B cell (primary cell): Measurements from ENCODE around the gene USH1C. TPM values are rescaled to one million over a fixed set of nuclear protein-coding genes. Genes with fewer than 3 reads are reported as not detected.

Experiments used
- ATAC-seq: fragments of 200-7000 bp; cut with Tn5 transposase; one replicate; pipeline ENCODE4 v1.10.0; 2021; ENCODE audit warnings: low read depth, mild to moderate bottlenecking, moderate number of reproducible peaks, moderate library complexity
- CTCF ChIA-PET: fragments of 350-600 bp; sonication (Branson Sonifier 250); formaldehyde crosslinking; loops from one replicate; lab custom pipeline; 2021; ENCODE audit warnings: antibody characterized with exemption, inconsistent platforms; lab: Charles Lee
- POLR2A ChIA-PET: fragments of 350-600 bp; sonication (Branson Sonifier 250); formaldehyde crosslinking; loops from one replicate; lab custom pipeline; 2021; ENCODE audit warnings: antibody characterized with exemption; lab: Charles Lee
- DNase-seq: peaks from one replicate; pipeline ENCODE4 v3.0.0; 2013
- H2AFZ ChIP-seq: 2 replicates; pipeline ENCODE4 v1.6.1; 2012; ENCODE audit warnings: mild to moderate bottlenecking, low read depth, low read length; ENCODE audit not compliant: insufficient read depth, poor library complexity, severe bottlenecking
- H3K27ac ChIP-seq, 2 donors: 1 replicate in 1 of 2; 2 replicates in 1 of 2; pipeline ENCODE4 v1.5.1; 2012 to 2013; ENCODE audit warnings: low read length in 2 of 2, mild to moderate bottlenecking in 2 of 2, moderate library complexity in 1 of 2
- H3K27me3 ChIP-seq, 4 experiments: fragments of 200-600 bp in 1 of 4; sonication (generic) in 1 of 4; replicated peaks in 1 of 4; 1 replicate in 2 of 4; 2 replicates in 2 of 4; pipeline versions ENCODE4 v1.6.1 to v1.7.0; 2013 to 2016; ENCODE audit warnings: low read length in 3 of 4, mild to moderate bottlenecking in 2 of 4, mixed read lengths in 1 of 4, moderate library complexity in 1 of 4; ENCODE audit not compliant: insufficient read depth in 4 of 4, control insufficient read depth in 3 of 4; ENCODE audit errors: control extremely low read depth in 1 of 4
- H3K36me3 ChIP-seq, 2 experiments: replicated peaks in 1 of 2; 1 replicate in 1 of 2; 2 replicates in 1 of 2; pipeline versions ENCODE4 v1.6.1 to v1.7.1; 2013; ENCODE audit warnings: low read length in 1 of 2; ENCODE audit not compliant: insufficient read depth in 2 of 2, control insufficient read depth in 1 of 2; ENCODE audit errors: control extremely low read depth in 1 of 2, extremely low read depth in 1 of 2
- H3K4me1 ChIP-seq, 2 donors: fragments of 200-600 bp in 1 of 2; sonication (generic) in 1 of 2; 1 replicate in 1 of 2; 2 replicates in 1 of 2; pipeline versions ENCODE4 v1.5.1 to v1.6.1; 2013 to 2017; ENCODE audit warnings: low read length in 2 of 2; ENCODE audit not compliant: control insufficient read depth in 2 of 2, insufficient read depth in 2 of 2
- H3K4me2 ChIP-seq: replicated peaks from 2 replicates; pipeline ENCODE3; 2012; ENCODE audit warnings: mild to moderate bottlenecking, low read depth, low read length; ENCODE audit not compliant: poor library complexity, severe bottlenecking
- H3K4me3 ChIP-seq, 5 experiments: fragments of 200-600 bp in 1 of 5; sonication (generic) in 1 of 5; 1 replicate in 3 of 5; 2 replicates in 2 of 5; pipeline versions ENCODE4 v1.5.1 to v1.7.0; 2011 to 2016; ENCODE audit warnings: low read length in 4 of 5, mild to moderate bottlenecking in 4 of 5, low read depth in 2 of 5, control low read depth in 1 of 5, moderate library complexity in 1 of 5; ENCODE audit not compliant: insufficient read depth in 1 of 5; ENCODE audit errors: control extremely low read depth in 1 of 5, extremely low read depth in 1 of 5
- H3K79me2 ChIP-seq: fragments of 200-600 bp; sonication (generic); one replicate; pipeline ENCODE4 v1.6.0; 2016; ENCODE audit warnings: low read length; ENCODE audit not compliant: control insufficient read depth, insufficient read depth
- H3K9ac ChIP-seq: fragments of 200-600 bp; sonication (generic); 2 replicates; pipeline ENCODE4 v1.6.1; 2017; ENCODE audit warnings: mild to moderate bottlenecking, low read length, moderate library complexity
- H3K9me3 ChIP-seq, 3 donors: one replicate each; pipeline versions ENCODE4 v1.6.1 to v1.7.1; 2013; ENCODE audit warnings: low read length in 2 of 3; ENCODE audit not compliant: control insufficient read depth in 2 of 3, insufficient read depth in 1 of 3; ENCODE audit errors: control extremely low read depth in 1 of 3
- H4K20me1 ChIP-seq: 2 replicates; pipeline ENCODE4 v1.6.0; 2012; ENCODE audit warnings: mild to moderate bottlenecking, low read length; ENCODE audit not compliant: insufficient read depth, control insufficient read depth, poor library complexity, severe bottlenecking
- H3K27ac Mint-ChIP-seq: one replicate; pipeline ENCODE4 v1.8.0; 2021; ENCODE audit warnings: mixed read lengths
- H3K27me3 Mint-ChIP-seq: one replicate; pipeline ENCODE4 v1.8.0; 2021; ENCODE audit warnings: mixed read lengths
- H3K4me1 Mint-ChIP-seq: one replicate; pipeline ENCODE4 v1.8.0; 2021; ENCODE audit warnings: mixed read lengths
- H3K4me3 Mint-ChIP-seq: one replicate; pipeline ENCODE4 v1.8.0; 2021; ENCODE audit warnings: mixed read lengths
- H3K9me3 Mint-ChIP-seq: one replicate; pipeline ENCODE4 v1.8.0; 2022; ENCODE audit warnings: mixed read lengths; ENCODE audit not compliant: insufficient read depth
- CTCF ChIP-seq: fragments of 200-600 bp; IDR thresholded peaks from one replicate; pipeline ENCODE4 v1.8.0; 2022; ENCODE audit warnings: antibody characterized with exemption, mild to moderate bottlenecking
- EZH2 ChIP-seq: IDR thresholded peaks from 2 replicates; pipeline ENCODE4 v1.6.1; 2012; ENCODE audit warnings: borderline replicate concordance, low read depth, mild to moderate bottlenecking, moderate library complexity, low read length; ENCODE audit not compliant: insufficient read depth, poor library complexity, severe bottlenecking
- WGBS: methylation state at CpG from one replicate; pipeline ENCODE4 v1.1.5; 2013; ENCODE audit warnings: missing lambda C conversion rate; ENCODE audit not compliant: insufficient coverage; 5-methylcytosine and 5-hydroxymethylcytosine counted together
- intact Hi-C: fragments of 100-400 bp; cut with micrococcal nuclease; formaldehyde crosslinking; loops from one replicate; pipeline ENCODE4 v1.10.0; 2022
- polyA plus RNA-seq: library from polyadenylated mRNA; depleted of rRNA; stranded (reverse); fragments of >200 nt; gene quantifications from 2 replicates; pipeline ENCODE4 v1.2.3, GENCODE V29; 2012
- total RNA-seq, 2 donors: library from RNA; stranded (reverse); fragments of 120-200 nt in 1 of 2; gene quantifications; 1 replicate in 1 of 2; 2 replicates in 1 of 2; pipeline versions ENCODE4 v1.2.3 to v1.2.4, GENCODE V29; 2013 to 2022

Gene USH1C
- total and polyA plus RNA-seq, 2 donors (not counting 1 experiment from before 2014, with no cell fraction given), result not detected

- Histone ChIP-seq H3K4me1 (no peaks in the 10 kb centered on the region), H2AFZ (no peak overlapping the region), H3K36me3 (no peaks in the 10 kb centered on the region), H3K27ac (no peak overlapping the region), H3K9me3 (no peaks in the 10 kb centered on the region), H3K4me3 (no peak overlapping the region), H3K4me2 (no peak overlapping the region), H3K9ac (no peak overlapping the region), H3K27me3 (peaks cover 0 to 10% (median 3%) of the 10 kb centered on the region in 4 experiments), H4K20me1 (no peaks in the 10 kb centered on the region), H3K79me2 (no peaks in the 10 kb centered on the region)
- Mint-ChIP-seq H3K4me1 (no peaks in the 10 kb centered on the region), H3K9me3 (peaks cover 4% of the 10 kb centered on the region), H3K27ac (no peak overlapping the region), H3K27me3 (peaks cover 29% of the 10 kb centered on the region), H3K4me3 (no peak overlapping the region)
- DNase-seq (no peak), ATAC-seq (no peak)
- ChIA-PET CTCF (no interaction called here), POLR2A (no interaction called here)
- WGBS, result 83% methylated on average over 1 of the region's 2 CpGs
- TF ChIP-seq EZH2 (no peak), CTCF (no peak)
- intact Hi-C loops, result no loop called here
Observed at GRCh38 chr11:17483505-17483904, 60.7 kb downstream of the USH1C start.

- no peak overlapping the region for H3K9ac ChIP-seq
- CTCF ChIA-PET, result no interaction called here
- Mint-ChIP-seq H3K27ac (no peak overlapping the region), H3K27me3 (peaks cover 27% of the 10 kb centered on the region), H3K9me3 (peaks cover 4% of the 10 kb centered on the region), H3K4me3 (no peak overlapping the region), H3K4me1 (no peaks in the 10 kb centered on the region)
- no peak overlapping the region for H3K4me3 ChIP-seq
- no peaks in the 10 kb centered on the region for H3K36me3 ChIP-seq
- peaks cover 0 to 15% (median 5%) of the 10 kb centered on the region in 4 experiments for H3K27me3 ChIP-seq
- H2AFZ ChIP-seq, result no peak overlapping the region
- no peaks in the 10 kb centered on the region for H3K9me3 ChIP-seq
- intact Hi-C loops, result no loop called here
- DNase-seq (no peak), ATAC-seq (no peak)
- POLR2A ChIA-PET, result no interaction called here
- H3K79me2 ChIP-seq, result no peaks in the 10 kb centered on the region
- no peaks in the 10 kb centered on the region for H3K4me1 ChIP-seq
- H4K20me1 ChIP-seq, result no peaks in the 10 kb centered on the region
- TF ChIP-seq CTCF (no peak), EZH2 (no peak)
- no peak overlapping the region for H3K27ac ChIP-seq
- WGBS, result 60% methylated on average over 3 of the region's 5 CpGs
- no peak overlapping the region for H3K4me2 ChIP-seq
Observed at GRCh38 chr11:17481905-17482304, 62.3 kb downstream of the USH1C start.
